GM23338 (cell line): ENCODE measurements around the gene WWOX. TPM values are rescaled to one million over a fixed set of nuclear protein-coding genes. Genes with fewer than 3 reads are reported as not detected.

Experiments used
- ATAC-seq: fragments of 200-7000 bp; cut with Tn5 transposase; 3 replicates; pipeline ENCODE4 v1.9.1; 2020
- DNase-seq: peaks from one replicate; pipeline ENCODE4 v3.0.0-alpha.2; 2015; ENCODE audit warnings: low spot score
- H2AFZ ChIP-seq: fragments of 200-600 bp; sonication (generic); 2 replicates; pipeline ENCODE4 v1.8.0; 2016; ENCODE audit warnings: antibody characterized with exemption, mild to moderate bottlenecking, moderate library complexity
- H3F3A ChIP-seq: fragments of 200-600 bp; sonication (generic); replicated peaks from 2 replicates; pipeline ENCODE4 v1.8.0; 2017; ENCODE audit warnings: antibody characterized with exemption, mixed run types, low read depth
- H3K27ac ChIP-seq: fragments of 200-600 bp; sonication (generic); 2 replicates; pipeline ENCODE4 v1.6.1; 2016; ENCODE audit warnings: low read depth
- H3K27me3 ChIP-seq: fragments of 200-600 bp; sonication (generic); 2 replicates; pipeline ENCODE4 v1.8.0; 2016; ENCODE audit warnings: mild to moderate bottlenecking, mixed run types, moderate library complexity; ENCODE audit not compliant: insufficient read depth
- H3K36me3 ChIP-seq: fragments of 200-600 bp; sonication (generic); 2 replicates; pipeline ENCODE4 v1.8.0; 2016; ENCODE audit warnings: mild to moderate bottlenecking; ENCODE audit not compliant: insufficient read depth
- H3K4me1 ChIP-seq: fragments of 200-600 bp; sonication (generic); 2 replicates; pipeline ENCODE4 v1.8.0; 2016; ENCODE audit warnings: mild to moderate bottlenecking, moderate library complexity; ENCODE audit not compliant: insufficient read depth
- H3K4me2 ChIP-seq: fragments of 200-600 bp; sonication (generic); 2 replicates; pipeline ENCODE4 v1.7.1; 2017; ENCODE audit warnings: mixed run types
- H3K4me3 ChIP-seq: fragments of 200-600 bp; sonication (generic); 2 replicates; pipeline ENCODE4 v1.6.1; 2016; ENCODE audit warnings: mixed run types
- H3K79me2 ChIP-seq: fragments of 200-600 bp; sonication (generic); replicated peaks from 2 replicates; pipeline ENCODE4 v1.8.0; 2017; ENCODE audit warnings: mild to moderate bottlenecking; ENCODE audit not compliant: insufficient read depth
- H3K9me2 ChIP-seq: fragments of 200-600 bp; sonication (generic); 2 replicates; pipeline ENCODE4 v1.8.0; 2017; ENCODE audit not compliant: insufficient read depth
- H4K20me1 ChIP-seq: fragments of 200-600 bp; sonication (generic); replicated peaks from 2 replicates; pipeline ENCODE4 v1.8.0; 2017; ENCODE audit warnings: mild to moderate bottlenecking; ENCODE audit not compliant: insufficient read depth
- H3K27ac Mint-ChIP-seq: 2 replicates; pipeline ENCODE4 v1.8.0; 2020; ENCODE audit warnings: inconsistent platforms, mild to moderate bottlenecking, moderate library complexity, mixed read lengths
- H3K27me3 Mint-ChIP-seq: 3 replicates; pipeline ENCODE4 v1.8.0; 2022; ENCODE audit warnings: low read depth, mild to moderate bottlenecking, moderate library complexity, mixed read lengths, inconsistent platforms; ENCODE audit not compliant: insufficient read depth, poor library complexity
- H3K36me3 Mint-ChIP-seq: 3 replicates; pipeline ENCODE4 v1.8.0; 2021; ENCODE audit warnings: low read depth, mild to moderate bottlenecking, inconsistent platforms, moderate library complexity, mixed read lengths
- H3K4me1 Mint-ChIP-seq: 3 replicates; pipeline ENCODE4 v1.8.0; 2020; ENCODE audit warnings: mild to moderate bottlenecking, inconsistent platforms, mixed read lengths
- H3K4me3 Mint-ChIP-seq: 3 replicates; pipeline ENCODE4 v1.8.0; 2021; ENCODE audit warnings: moderate library complexity, mild to moderate bottlenecking, inconsistent platforms, mixed read lengths
- H3K9me3 Mint-ChIP-seq: 3 replicates; pipeline ENCODE4 v1.8.0; 2020; ENCODE audit warnings: moderate library complexity, mild to moderate bottlenecking, inconsistent platforms, mixed read lengths
- CREB1 ChIP-seq: fragments of 250-450 bp; sonication (Bioruptor Pico); IDR thresholded peaks from 2 replicates; pipeline ENCODE4 v1.5.0; 2020; ENCODE audit warnings: low read depth, mild to moderate bottlenecking, moderate library complexity
- EZH2 ChIP-seq: fragments of 200-600 bp; sonication (generic); IDR thresholded peaks from one replicate; pipeline ENCODE4 v1.8.0; 2017; ENCODE audit warnings: antibody characterized with exemption, mild to moderate bottlenecking, low read depth; ENCODE audit not compliant: unreplicated experiment
- EZH2phosphoT487 ChIP-seq: fragments of 200-600 bp; sonication (generic); IDR thresholded peaks from one replicate; pipeline ENCODE4 v1.8.1; 2018; ENCODE audit warnings: antibody characterized with exemption; ENCODE audit not compliant: unreplicated experiment
- JUNB ChIP-seq: IDR thresholded peaks from one replicate; pipeline ENCODE4 v1.6.1; 2016; ENCODE audit warnings: antibody characterized with exemption; ENCODE audit not compliant: unreplicated experiment
- NANOG ChIP-seq: IDR thresholded peaks from 2 replicates; pipeline ENCODE4 v1.6.1; 2016; ENCODE audit warnings: antibody characterized with exemption, borderline replicate concordance
- POLR2AphosphoS5 ChIP-seq: IDR thresholded peaks from 2 replicates; pipeline ENCODE4 v1.6.1; 2016; ENCODE audit warnings: antibody characterized with exemption, low read depth
- STAT1 ChIP-seq: IDR thresholded peaks from one replicate; pipeline ENCODE4 v1.6.1; 2016; ENCODE audit warnings: antibody characterized with exemption; ENCODE audit not compliant: unreplicated experiment
- ZNF114 ChIP-seq: fragments of 250-450 bp; sonication (Bioruptor Pico); IDR thresholded peaks from 2 replicates; pipeline ENCODE4 v1.5.0; 2020; ENCODE audit warnings: mild to moderate bottlenecking, moderate library complexity
- ZNF331 ChIP-seq: fragments of 250-450 bp; sonication (Bioruptor Pico); IDR thresholded peaks from 2 replicates; pipeline ENCODE4 v1.5.0; 2020; ENCODE audit warnings: low read depth, mild to moderate bottlenecking, moderate library complexity
- polyA plus RNA-seq: library from polyadenylated mRNA; unstranded; fragments of >200 nt; fragmentation: Nextera tagmentation; extraction: Ambion mirVana; gene quantifications from 2 replicates; pipeline ENCODE4 v1.2.1, GENCODE V29; 2016
- total RNA-seq: library from RNA; depleted of rRNA; stranded (reverse); fragments of >200 nt; shearing (Covaris generic); gene quantifications from 2 replicates; pipeline ENCODE4 v1.2.3, GENCODE V29; 2014
- TF ChIP-seq, protein P1 (sequence below), 2 experiments: fragments of 200-600 bp in 1 of 2; sonication (generic) in 1 of 2; conservative IDR thresholded peaks; 2 replicates each; pipeline versions ENCODE4 v1.5.1 to v1.6.1; 2016 to 2017; ENCODE audit warnings: antibody characterized with exemption in 2 of 2, low read depth in 2 of 2, mild to moderate bottlenecking in 2 of 2, moderate library complexity in 1 of 2
- TF ChIP-seq, protein P2 (sequence below): IDR thresholded peaks from one replicate; pipeline ENCODE4 v1.6.1; 2018; ENCODE audit warnings: antibody characterized with exemption; ENCODE audit not compliant: unreplicated experiment
- TF ChIP-seq, protein P3 (sequence below): IDR thresholded peaks from 2 replicates; pipeline ENCODE4 v1.6.1; 2016; ENCODE audit warnings: antibody characterized with exemption
- TF ChIP-seq, protein P4 (sequence below): fragments of 250-450 bp; sonication (Bioruptor Pico); IDR thresholded peaks from 2 replicates; pipeline ENCODE4 v1.5.0; 2020; ENCODE audit warnings: mild to moderate bottlenecking, moderate library complexity

Gene WWOX
- total and polyA plus RNA-seq, 2 experiments from 2014 or later, result 10.0 to 19.3 TPM

DNA sequence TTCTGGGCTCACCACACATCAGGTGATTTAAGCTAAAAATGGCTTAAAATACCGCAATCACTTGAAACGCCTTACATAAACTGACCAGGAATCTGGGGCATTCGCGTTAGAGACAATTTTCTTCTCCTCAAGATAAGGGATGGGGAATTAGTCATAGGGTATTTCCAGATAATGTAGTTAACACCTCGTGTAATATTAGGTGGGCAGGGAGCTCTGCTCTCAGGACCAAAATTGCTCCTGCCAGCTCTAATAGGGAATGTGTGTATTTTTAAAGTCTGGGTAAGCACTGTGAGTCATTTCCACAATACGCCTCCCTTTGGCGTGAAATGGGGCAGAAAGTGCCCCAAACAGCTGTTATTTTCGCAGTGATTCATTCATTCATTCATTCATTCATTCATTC lies 1092.5 kb downstream of the WWOX start:
- Histone ChIP-seq H3K27ac (no peak overlapping the region), H3F3A (no peaks in the 10 kb centered on the region; the same call in 1 of the 2 replicates), H2AFZ (no peak overlapping the region), H3K4me1 (peaks cover 13% of the 10 kb centered on the region), H3K27me3 (no peaks in the 10 kb centered on the region), H4K20me1 (no peaks in the 10 kb centered on the region), H3K79me2 (no peaks in the 10 kb centered on the region), H3K4me3 (no peak overlapping the region), H3K36me3 (no peaks in the 10 kb centered on the region), H3K4me2 (no peak overlapping the region), H3K9me2 (no peaks in the 10 kb centered on the region)
- no peaks in the 10 kb centered on the region; the same call in 2 of the 3 replicates for H3K36me3 Mint-ChIP-seq
- no peak for ATAC-seq
- TF ChIP-seq CREB1 (CRISPR knock-in tag) (no peak), POLR2AphosphoS5 (no peak), ZNF114 (CRISPR knock-in tag) (no peak), EZH2 (no peak), NANOG (no peak), ZNF331 (no peak), STAT1 (no peak), EZH2phosphoT487 (no peak), JUNB (no peak)
- TF ChIP-seq, protein P1, sequence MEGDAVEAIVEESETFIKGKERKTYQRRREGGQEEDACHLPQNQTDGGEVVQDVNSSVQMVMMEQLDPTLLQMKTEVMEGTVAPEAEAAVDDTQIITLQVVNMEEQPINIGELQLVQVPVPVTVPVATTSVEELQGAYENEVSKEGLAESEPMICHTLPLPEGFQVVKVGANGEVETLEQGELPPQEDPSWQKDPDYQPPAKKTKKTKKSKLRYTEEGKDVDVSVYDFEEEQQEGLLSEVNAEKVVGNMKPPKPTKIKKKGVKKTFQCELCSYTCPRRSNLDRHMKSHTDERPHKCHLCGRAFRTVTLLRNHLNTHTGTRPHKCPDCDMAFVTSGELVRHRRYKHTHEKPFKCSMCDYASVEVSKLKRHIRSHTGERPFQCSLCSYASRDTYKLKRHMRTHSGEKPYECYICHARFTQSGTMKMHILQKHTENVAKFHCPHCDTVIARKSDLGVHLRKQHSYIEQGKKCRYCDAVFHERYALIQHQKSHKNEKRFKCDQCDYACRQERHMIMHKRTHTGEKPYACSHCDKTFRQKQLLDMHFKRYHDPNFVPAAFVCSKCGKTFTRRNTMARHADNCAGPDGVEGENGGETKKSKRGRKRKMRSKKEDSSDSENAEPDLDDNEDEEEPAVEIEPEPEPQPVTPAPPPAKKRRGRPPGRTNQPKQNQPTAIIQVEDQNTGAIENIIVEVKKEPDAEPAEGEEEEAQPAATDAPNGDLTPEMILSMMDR (conservative IDR thresholded peaks at IDR 0.05; ENCODE audit: low read depth in 2 of 2), result no peak
- TF ChIP-seq, protein P2, sequence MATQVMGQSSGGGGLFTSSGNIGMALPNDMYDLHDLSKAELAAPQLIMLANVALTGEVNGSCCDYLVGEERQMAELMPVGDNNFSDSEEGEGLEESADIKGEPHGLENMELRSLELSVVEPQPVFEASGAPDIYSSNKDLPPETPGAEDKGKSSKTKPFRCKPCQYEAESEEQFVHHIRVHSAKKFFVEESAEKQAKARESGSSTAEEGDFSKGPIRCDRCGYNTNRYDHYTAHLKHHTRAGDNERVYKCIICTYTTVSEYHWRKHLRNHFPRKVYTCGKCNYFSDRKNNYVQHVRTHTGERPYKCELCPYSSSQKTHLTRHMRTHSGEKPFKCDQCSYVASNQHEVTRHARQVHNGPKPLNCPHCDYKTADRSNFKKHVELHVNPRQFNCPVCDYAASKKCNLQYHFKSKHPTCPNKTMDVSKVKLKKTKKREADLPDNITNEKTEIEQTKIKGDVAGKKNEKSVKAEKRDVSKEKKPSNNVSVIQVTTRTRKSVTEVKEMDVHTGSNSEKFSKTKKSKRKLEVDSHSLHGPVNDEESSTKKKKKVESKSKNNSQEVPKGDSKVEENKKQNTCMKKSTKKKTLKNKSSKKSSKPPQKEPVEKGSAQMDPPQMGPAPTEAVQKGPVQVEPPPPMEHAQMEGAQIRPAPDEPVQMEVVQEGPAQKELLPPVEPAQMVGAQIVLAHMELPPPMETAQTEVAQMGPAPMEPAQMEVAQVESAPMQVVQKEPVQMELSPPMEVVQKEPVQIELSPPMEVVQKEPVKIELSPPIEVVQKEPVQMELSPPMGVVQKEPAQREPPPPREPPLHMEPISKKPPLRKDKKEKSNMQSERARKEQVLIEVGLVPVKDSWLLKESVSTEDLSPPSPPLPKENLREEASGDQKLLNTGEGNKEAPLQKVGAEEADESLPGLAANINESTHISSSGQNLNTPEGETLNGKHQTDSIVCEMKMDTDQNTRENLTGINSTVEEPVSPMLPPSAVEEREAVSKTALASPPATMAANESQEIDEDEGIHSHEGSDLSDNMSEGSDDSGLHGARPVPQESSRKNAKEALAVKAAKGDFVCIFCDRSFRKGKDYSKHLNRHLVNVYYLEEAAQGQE, result no peak
- TF ChIP-seq, protein P3, sequence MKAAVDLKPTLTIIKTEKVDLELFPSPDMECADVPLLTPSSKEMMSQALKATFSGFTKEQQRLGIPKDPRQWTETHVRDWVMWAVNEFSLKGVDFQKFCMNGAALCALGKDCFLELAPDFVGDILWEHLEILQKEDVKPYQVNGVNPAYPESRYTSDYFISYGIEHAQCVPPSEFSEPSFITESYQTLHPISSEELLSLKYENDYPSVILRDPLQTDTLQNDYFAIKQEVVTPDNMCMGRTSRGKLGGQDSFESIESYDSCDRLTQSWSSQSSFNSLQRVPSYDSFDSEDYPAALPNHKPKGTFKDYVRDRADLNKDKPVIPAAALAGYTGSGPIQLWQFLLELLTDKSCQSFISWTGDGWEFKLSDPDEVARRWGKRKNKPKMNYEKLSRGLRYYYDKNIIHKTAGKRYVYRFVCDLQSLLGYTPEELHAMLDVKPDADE, result no peak
- TF ChIP-seq, protein P4, sequence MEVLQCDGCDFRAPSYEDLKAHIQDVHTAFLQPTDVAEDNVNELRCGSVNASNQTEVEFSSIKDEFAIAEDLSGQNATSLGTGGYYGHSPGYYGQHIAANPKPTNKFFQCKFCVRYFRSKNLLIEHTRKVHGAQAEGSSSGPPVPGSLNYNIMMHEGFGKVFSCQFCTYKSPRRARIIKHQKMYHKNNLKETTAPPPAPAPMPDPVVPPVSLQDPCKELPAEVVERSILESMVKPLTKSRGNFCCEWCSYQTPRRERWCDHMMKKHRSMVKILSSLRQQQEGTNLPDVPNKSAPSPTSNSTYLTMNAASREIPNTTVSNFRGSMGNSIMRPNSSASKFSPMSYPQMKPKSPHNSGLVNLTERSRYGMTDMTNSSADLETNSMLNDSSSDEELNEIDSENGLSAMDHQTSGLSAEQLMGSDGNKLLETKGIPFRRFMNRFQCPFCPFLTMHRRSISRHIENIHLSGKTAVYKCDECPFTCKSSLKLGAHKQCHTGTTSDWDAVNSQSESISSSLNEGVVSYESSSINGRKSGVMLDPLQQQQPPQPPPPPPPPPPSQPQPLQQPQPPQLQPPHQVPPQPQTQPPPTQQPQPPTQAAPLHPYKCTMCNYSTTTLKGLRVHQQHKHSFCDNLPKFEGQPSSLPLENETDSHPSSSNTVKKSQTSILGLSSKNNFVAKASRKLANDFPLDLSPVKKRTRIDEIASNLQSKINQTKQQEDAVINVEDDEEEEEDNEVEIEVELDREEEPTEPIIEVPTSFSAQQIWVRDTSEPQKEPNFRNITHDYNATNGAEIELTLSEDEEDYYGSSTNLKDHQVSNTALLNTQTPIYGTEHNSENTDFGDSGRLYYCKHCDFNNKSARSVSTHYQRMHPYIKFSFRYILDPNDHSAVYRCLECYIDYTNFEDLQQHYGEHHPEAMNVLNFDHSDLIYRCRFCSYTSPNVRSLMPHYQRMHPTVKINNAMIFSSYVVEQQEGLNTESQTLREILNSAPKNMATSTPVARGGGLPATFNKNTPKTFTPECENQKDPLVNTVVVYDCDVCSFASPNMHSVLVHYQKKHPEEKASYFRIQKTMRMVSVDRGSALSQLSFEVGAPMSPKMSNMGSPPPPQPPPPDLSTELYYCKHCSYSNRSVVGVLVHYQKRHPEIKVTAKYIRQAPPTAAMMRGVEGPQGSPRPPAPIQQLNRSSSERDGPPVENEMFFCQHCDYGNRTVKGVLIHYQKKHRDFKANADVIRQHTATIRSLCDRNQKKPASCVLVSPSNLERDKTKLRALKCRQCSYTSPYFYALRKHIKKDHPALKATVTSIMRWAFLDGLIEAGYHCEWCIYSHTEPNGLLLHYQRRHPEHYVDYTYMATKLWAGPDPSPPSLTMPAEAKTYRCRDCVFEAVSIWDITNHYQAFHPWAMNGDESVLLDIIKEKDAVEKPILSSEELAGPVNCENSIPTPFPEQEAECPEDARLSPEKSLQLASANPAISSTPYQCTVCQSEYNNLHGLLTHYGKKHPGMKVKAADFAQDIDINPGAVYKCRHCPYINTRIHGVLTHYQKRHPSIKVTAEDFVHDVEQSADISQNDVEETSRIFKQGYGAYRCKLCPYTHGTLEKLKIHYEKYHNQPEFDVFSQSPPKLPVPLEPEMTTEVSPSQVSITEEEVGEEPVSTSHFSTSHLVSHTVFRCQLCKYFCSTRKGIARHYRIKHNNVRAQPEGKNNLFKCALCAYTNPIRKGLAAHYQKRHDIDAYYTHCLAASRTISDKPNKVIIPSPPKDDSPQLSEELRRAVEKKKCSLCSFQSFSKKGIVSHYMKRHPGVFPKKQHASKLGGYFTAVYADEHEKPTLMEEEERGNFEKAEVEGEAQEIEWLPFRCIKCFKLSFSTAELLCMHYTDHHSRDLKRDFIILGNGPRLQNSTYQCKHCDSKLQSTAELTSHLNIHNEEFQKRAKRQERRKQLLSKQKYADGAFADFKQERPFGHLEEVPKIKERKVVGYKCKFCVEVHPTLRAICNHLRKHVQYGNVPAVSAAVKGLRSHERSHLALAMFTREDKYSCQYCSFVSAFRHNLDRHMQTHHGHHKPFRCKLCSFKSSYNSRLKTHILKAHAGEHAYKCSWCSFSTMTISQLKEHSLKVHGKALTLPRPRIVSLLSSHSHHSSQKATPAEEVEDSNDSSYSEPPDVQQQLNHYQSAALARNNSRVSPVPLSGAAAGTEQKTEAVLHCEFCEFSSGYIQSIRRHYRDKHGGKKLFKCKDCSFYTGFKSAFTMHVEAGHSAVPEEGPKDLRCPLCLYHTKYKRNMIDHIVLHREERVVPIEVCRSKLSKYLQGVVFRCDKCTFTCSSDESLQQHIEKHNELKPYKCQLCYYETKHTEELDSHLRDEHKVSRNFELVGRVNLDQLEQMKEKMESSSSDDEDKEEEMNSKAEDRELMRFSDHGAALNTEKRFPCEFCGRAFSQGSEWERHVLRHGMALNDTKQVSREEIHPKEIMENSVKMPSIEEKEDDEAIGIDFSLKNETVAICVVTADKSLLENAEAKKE, result no peak
- DNase-seq, result no peak
- H3K27me3 Mint-ChIP-seq, result peaks cover 5% of the 10 kb centered on the region
- H3K9me3 Mint-ChIP-seq, result peaks cover 5% of the 10 kb centered on the region; the same call in 2 of the 3 replicates
- no peak overlapping the region for H3K27ac Mint-ChIP-seq
- H3K4me1 Mint-ChIP-seq, result peaks cover 19% of the 10 kb centered on the region
- no peak overlapping the region for H3K4me3 Mint-ChIP-seq
